ENCODE data around the gene MBOAT2.
"Not testable (repeated sequence)": the region's sequence is repeated elsewhere in the genome, so short reads cannot be mapped to it uniquely, and the experiment has no call there.

MBOAT2 gene

GRCh38 chr2:9003616-9004337 is at the start of gene MBOAT2:
Gene MBOAT2, minus strand, starts transcription at chr2:9003684. Its CDS starts 70 bp downstream, at chr2:9003614.
- in situ Hi-C loops (cut with MboI; ENCODE audit: low sequenced_read_pairs) = no loop called here

DNA sequence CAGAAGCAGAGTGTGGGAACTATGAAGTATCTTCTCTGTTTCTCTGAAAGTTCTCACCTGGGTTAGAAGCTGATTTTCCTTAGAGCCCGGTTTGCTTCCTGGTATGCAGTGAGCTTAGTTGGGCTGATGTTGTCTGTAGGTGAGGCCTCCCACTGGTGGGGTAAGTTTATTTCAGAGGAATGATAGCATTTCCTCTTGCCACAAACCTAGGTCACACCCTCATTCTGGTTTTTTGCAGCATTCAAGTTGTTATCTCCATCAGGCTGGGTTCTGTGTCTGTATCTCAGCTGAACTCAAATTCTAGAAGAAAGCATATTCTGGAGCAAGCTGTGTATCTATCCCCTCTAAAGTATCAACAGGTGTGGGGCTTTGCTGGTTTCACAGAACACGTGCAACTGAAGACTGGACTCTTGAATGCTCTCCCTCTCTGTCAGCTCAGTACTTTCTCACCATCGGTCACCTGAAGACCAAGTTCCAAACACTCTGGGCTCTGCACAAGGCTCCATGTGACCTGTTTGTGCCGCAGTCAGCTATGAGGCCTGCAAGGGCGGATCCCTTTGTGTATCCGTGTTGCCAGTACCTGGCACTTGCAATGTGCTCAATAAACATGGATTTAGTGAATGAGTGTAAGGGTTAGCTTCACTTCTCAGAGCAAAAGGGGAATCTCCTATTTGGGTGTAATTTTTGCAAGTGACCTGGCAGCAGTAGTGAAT is 49.5 kb upstream of the MBOAT2 start:
- in situ Hi-C loops (cut with MboI; ENCODE audit: low sequenced_read_pairs) = no loop called here

DNA sequence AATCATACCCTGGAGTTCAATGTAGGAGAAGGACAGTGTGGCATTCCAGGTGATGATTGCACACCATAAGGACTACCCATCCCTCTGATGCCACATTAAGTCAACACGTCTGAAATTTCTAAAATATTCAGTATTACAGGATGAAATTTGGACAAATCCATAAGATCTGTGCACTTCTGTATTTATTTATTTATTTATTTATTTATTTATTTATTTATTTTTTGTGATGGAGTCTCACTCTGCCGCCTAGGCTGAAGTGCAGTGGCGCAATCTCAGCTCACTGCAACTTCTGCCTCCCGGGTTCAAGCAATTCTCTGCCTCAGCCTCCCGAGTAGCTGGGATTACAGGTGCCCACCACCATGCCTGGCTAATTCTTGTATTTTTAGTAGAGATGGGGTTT is 48.0 kb upstream of the MBOAT2 start:
- in situ Hi-C loops (cut with MboI; ENCODE audit: low sequenced_read_pairs) = not testable (repeated sequence)

- in situ Hi-C loops (cut with MboI; ENCODE audit: low sequenced_read_pairs) = no loop called here
These were observed 46.8 kb upstream of the MBOAT2 start for GRCh38 chr2:9050122-9050809.

GRCh38 chr2:9045595-9045994 is 42.1 kb upstream of the MBOAT2 start:
- in situ Hi-C loops (cut with MboI; ENCODE audit: low sequenced_read_pairs) = no loop called here

GRCh38 chr2:9043491-9043890 is 40.0 kb upstream of the MBOAT2 start:
- in situ Hi-C loops (cut with MboI; ENCODE audit: low sequenced_read_pairs) = not testable (repeated sequence)

GRCh38 chr2:9037166-9037565 is 33.7 kb upstream of the MBOAT2 start:
- in situ Hi-C loops (cut with MboI; ENCODE audit: low sequenced_read_pairs) = no loop called here

DNA sequence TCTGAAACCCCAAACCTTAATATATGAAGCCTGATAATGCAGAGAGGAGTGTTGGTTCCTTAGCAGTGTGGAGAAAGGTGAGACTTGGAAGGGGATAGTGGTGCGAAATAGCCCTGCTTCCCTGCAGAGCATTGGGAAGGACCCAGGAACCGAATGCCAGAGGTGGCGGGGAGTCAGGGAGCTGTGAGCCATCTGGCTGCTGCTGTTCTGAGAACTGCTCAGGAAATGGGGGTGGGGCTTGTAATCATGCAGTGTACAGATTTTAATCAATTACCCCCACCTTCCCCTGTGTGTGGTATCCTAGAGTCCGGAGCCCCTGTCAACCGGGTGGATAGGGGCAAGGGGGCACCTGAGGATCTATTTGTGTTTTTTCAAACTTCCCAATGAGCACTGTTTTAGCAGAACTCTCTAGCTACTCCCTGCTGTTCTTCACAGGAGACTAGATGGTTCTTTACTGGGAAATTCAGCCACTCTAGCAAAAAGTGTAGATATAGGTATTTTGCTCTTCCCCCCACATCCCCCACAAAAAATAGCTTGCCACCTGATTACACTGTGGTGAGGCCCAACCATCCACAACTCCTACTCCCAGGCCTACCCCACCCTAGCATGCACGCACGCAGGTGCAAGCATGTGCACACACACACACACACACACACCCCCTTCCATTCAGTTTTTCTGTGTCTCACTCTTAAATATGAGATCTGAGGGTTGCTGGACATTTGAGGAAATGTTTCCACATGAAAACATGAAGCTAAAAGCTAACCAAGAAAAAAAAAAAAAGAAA is 30.1 kb upstream of the MBOAT2 start:
- in situ Hi-C loops (cut with MboI; ENCODE audit: low sequenced_read_pairs) = no loop called here

DNA sequence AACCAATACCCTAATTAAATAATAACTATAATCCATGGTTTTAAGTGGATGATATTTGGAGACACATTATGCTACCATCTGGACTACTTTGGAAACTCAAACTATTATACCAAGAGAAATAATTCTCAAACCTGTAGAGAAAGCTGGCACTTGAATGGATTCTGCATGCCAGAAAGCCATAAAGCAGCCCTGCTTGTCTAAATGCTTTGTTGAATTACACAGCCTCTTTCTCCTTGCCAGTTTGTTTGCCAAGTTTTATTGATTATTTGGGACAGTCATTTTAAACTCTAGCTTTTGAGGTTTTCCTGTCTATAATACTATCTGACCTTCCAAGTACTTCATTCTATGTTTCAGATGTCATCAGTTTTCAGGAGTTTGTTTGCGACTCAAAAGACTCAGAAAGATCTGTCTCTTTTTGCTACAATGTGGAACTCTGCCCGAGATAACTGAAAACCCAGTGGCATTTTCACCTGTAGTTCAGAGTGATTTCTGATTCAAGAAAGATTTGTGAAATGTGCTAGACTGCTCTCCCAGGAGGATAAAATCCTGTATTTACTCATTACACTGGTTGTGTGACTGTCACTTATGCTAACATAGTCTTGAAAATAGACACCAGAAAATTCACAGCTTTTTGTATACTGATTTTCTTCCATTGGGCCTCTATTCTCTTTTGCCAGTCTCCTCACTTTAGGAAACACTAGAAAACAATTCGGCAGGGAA is 29.2 kb upstream of the MBOAT2 start:
- in situ Hi-C loops (cut with MboI; ENCODE audit: low sequenced_read_pairs) = no loop called here

- in situ Hi-C loops (cut with MboI; ENCODE audit: low sequenced_read_pairs) = no loop called here
These were observed 28.6 kb upstream of the MBOAT2 start for GRCh38 chr2:9032121-9032520.

- in situ Hi-C loops (cut with MboI; ENCODE audit: low sequenced_read_pairs) = no loop called here
These were observed 27.8 kb upstream of the MBOAT2 start for GRCh38 chr2:9031246-9031645.

- in situ Hi-C loops (cut with MboI; ENCODE audit: low sequenced_read_pairs) = no loop called here
These were observed 27.4 kb upstream of the MBOAT2 start for GRCh38 chr2:9030841-9031240.

DNA sequence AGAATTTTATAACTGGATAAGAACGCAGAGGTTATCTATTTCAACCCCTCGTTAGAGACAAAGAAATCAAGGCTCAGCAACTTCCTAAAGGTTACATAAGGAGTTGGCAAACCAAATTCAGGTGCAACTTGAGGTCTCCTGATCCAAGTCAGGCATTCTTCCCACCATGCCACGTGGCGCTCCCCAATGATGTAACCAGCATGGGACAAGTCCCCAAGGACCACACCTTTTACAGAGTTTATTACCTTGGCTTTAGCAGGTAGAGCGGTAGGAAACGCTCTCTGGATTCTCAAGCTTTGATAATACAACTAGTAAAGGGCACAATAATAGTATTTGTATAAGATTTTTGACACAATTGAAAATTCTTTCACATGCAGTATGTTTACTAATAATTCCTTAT is 26.7 kb upstream of the MBOAT2 start:
- in situ Hi-C loops (cut with MboI; ENCODE audit: low sequenced_read_pairs) = no loop called here

DNA sequence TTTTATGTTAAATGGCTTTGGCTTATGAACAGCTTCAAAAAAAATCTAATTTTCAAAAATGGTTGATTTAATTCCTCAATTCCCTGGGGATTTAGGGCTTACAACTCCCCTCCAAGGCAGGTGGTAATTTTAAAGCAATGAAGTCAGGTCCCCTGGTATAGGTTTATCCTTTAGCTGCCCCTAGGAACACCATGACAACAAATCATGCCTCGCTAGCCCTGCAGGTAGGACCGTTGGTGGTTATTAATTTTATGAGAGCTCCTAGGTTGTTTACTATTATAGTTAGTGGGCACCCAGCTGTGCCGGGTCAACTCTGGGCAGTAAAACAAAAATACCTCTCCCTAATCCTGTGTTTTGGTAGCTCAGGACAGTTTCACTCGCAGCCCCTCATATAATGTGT is 26.2 kb upstream of the MBOAT2 start:
- in situ Hi-C loops (cut with MboI; ENCODE audit: low sequenced_read_pairs) = no loop called here

GRCh38 chr2:9027884-9028283 is 24.4 kb upstream of the MBOAT2 start:
- in situ Hi-C loops (cut with MboI; ENCODE audit: low sequenced_read_pairs) = no loop called here

- in situ Hi-C loops (cut with MboI; ENCODE audit: low sequenced_read_pairs) = no loop called here
These were observed 22.3 kb upstream of the MBOAT2 start for GRCh38 chr2:9025746-9026145.

- in situ Hi-C loops (cut with MboI; ENCODE audit: low sequenced_read_pairs) = no loop called here
These were observed 21.1 kb upstream of the MBOAT2 start for GRCh38 chr2:9024575-9024974.

DNA sequence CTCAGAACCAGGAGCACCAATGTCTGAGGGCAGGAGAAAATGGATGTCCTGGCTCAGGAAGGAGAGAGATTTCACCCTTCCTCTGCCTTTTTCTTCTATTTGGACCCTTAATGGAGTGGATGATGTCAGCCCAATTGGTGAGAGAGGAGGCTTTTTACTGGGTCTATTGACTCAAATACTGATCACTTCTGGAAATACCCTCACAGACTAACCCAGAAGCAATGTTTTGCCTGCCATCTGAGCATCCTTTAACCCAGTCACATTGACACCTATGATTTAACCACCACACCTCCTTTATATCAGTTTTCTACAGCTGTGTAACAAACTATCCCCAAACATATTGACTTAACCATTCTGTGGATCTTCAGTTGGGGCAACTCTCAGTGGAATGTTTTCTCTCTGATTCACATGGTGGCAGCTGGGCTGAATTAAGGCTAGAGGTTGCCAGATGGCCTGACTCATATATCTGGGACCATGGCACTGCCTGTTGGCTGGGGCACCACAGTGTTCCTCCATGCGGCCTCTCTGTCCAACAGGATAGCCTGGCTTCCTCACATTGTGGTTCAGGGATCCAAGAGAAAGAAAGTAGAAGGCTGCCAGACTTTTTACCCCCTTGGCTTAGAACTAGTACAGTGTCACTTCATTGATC is 18.2 kb upstream of the MBOAT2 start:
- in situ Hi-C loops (cut with MboI; ENCODE audit: low sequenced_read_pairs) = no loop called here

DNA sequence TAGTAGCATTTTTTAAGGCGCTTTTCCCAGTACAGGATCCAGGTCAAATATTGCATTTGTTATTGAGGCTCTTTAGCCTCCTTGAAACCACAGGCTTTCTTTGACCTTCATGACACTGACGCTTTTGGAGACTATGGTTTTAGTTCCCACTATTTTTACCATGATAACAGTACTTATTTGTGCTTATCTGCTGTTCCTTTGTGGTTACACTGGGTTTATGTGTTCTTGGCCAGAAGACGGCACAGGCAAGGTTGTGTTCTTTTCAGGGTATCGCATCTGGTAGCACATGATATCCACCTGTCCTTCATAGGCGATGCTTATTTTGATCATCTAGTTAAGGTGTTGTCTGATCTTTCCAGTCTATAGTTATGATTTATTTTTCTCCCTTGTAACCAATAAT is 16.8 kb upstream of the MBOAT2 start:
- in situ Hi-C loops (cut with MboI; ENCODE audit: low sequenced_read_pairs) = no loop called here

- in situ Hi-C loops (cut with MboI; ENCODE audit: low sequenced_read_pairs) = no loop called here
These were observed 15.1 kb upstream of the MBOAT2 start for GRCh38 chr2:9018534-9018933.
